Measurements from ENCODE around the gene BCKDHB. TPM values are rescaled to one million over a fixed set of nuclear protein-coding genes. Genes with fewer than 3 reads are reported as not detected.
A peak's percentile ranks its signal among the peaks of the same experiment; 100 is the strongest.

Gene BCKDHB
- total and polyA plus RNA-seq, 2 of the 4 experiments (the other 2 are of a cell fraction), result 11.2 to 11.8 TPM

DNA sequence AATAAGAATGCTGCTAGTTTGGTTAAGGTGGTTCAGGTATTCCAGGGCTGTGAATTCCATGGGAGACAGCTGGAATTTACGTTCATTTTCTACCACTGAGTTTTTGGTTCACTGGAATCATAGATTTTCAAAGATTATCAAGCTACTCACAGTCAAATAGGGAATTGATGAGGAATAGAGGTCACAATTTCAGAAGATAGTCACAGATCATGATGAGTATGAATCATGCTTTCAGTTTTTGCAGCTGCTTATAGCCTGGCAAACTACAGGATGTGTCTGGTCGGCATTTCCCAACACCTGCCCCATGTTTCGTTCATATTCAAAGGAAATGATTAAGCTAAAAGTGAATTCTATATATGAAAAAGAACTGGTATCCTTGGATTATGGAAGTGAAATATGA lies 58.7 kb downstream of the BCKDHB start:
- intact Hi-C loops (cut with micrococcal nuclease) (no loop called here), in situ Hi-C loops (cut with MboI; ENCODE audit: low sequenced_read_pairs) (no loop called here), dilution Hi-C loops (cut with HindIII; ENCODE audit: low sequenced_read_pairs, unreplicated experiment) (no loop called here)
- no peak overlapping the region for H3K23ac ChIP-seq (ENCODE audit: low read depth, low read length)
- no peak overlapping the region for H2BK5ac ChIP-seq (ENCODE audit: low read depth, low read length, poor library complexity, severe bottlenecking)
- H3K4ac ChIP-seq (ENCODE audit: low read depth, low read length), result no peak overlapping the region
- no peaks in the 10 kb centered on the region for H3K9me3 ChIP-seq (ENCODE audit: control insufficient read depth, insufficient read depth, low read length)
- H2AK9ac ChIP-seq (replicated peaks; ENCODE audit: low read depth, low read length, poor library complexity), result no peak overlapping the region
- BruUV-seq (replicated peaks), result no TSS peak
- peaks cover 3% of the 10 kb centered on the region for H3K4me1 ChIP-seq (ENCODE audit: control insufficient read depth, insufficient read depth, low read length)
- no peak overlapping the region for H4K8ac ChIP-seq (ENCODE audit: low read depth in 2 of 2, low read length in 2 of 2)
- DNase-seq (peak; percentile 45), ATAC-seq (ENCODE audit: low read depth) (no peak)
- TF ChIP-seq NFE2L2 (IDR thresholded peaks at IDR 0.05; ENCODE audit: low read depth, low read length), result no peak
- peak; percentile 38; the same call in 1 of the 2 replicates for TF ChIP-seq MAFK (IDR thresholded peaks at IDR 0.05; ENCODE audit: low read depth, low read length)
- H2AFZ ChIP-seq (replicated peaks; ENCODE audit: low read length, poor library complexity), result no peak overlapping the region
- peaks cover 0 to 4% of the 10 kb centered on the region in 2 experiments; a peak in 1 of 4 replicates for H3K79me1 ChIP-seq (ENCODE audit: low read depth in 1 of 2, low read length in 2 of 2)
- H3K9ac ChIP-seq (ENCODE audit: low read depth, low read length), result no peak overlapping the region
- H4K91ac ChIP-seq (ENCODE audit: insufficient read depth, low read depth, low read length), result no peak overlapping the region
- H3K27ac ChIP-seq (ENCODE audit: insufficient read depth, low read length), result no peak overlapping the region
- H4K20me1 ChIP-seq (ENCODE audit: insufficient read depth, low read length), result no peaks in the 10 kb centered on the region
- no peak overlapping the region for H3K4me3 ChIP-seq (ENCODE audit: insufficient read depth, low read depth, low read length)
- WGBS, 2 experiments (ENCODE audit: extremely low coverage in 2 of 2, insufficient read length in 1 of 2), result no CpG with 5 or more reads among the region's 3 CpGs
- H3K4me2 ChIP-seq (ENCODE audit: low read depth, low read length), result no peak overlapping the region
- H2BK20ac ChIP-seq (ENCODE audit: low read depth, low read length), result no peak overlapping the region
- peak overlapping the region; percentile 14; the same call in 1 of the 3 replicates for H2BK15ac ChIP-seq (ENCODE audit: low read depth, low read length)
- CTCF ChIA-PET, result interaction anchor here (1.0 kb wide), 1 partner anchor 42 kb away, joined by 4 read pairs; no protein-coding TSS in a partner anchor
- H3K56ac ChIP-seq (ENCODE audit: extremely low read depth, insufficient read depth, low read length), result no peak overlapping the region
- H2BK120ac ChIP-seq (ENCODE audit: low read depth, low read length), result no peak overlapping the region
- H3K18ac ChIP-seq (ENCODE audit: low read depth, low read length), result no peak overlapping the region
- H3K27me3 ChIP-seq (ENCODE audit: control insufficient read depth, insufficient read depth, low read length), result no peaks in the 10 kb centered on the region
- H3K14ac ChIP-seq (replicated peaks; ENCODE audit: low read depth, low read length), result no peak overlapping the region
- H2AK5ac ChIP-seq (ENCODE audit: low read depth, low read length), result no peak overlapping the region
- 0 out of 2 replicates have a peak, but pooled peaks cover 3% of the 10 kb centered on the region for H3K36me3 ChIP-seq (ENCODE audit: control insufficient read depth, insufficient read depth, low read length)
- POLR2A ChIA-PET (ENCODE audit: unreplicated experiment), result no interaction called here
- peaks cover 3% of the 10 kb centered on the region for H3K9me1 ChIP-seq (ENCODE audit: insufficient read depth, low read length)
- H4K5ac ChIP-seq (ENCODE audit: low read depth, low read length), result no peak overlapping the region

Data from IMR-90 (cell line).